ENCODE data around the gene KCTD13.

DNA sequence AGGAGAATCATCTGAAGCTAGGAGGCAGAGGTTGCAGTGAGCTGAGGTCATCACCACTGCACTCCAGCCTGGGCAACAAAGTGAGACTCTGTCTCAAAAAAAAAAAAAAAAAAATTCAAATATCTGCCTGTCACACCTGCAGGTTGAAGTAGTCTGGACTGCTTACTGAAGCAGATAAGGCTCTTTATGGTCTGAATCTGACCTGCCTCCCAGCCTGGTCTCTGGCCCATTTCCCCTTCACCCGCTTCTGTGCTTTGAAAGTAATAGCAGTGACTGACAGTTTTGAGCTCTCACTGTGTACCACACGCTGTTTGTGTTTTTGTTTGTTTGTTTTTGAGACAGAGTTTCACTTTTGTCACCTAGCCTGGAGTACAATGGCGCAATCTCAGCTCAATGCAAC, 32.5 kb downstream of the KCTD13 start:
- no peak for TF ChIP-seq POLR2A (IDR thresholded peaks at IDR 0.05; ENCODE audit: low read length)
- no peak for TF ChIP-seq GATA1 (IDR thresholded peaks at IDR 0.05; ENCODE audit: low read depth, low read length)
